A549 (cell line): ENCODE results near the gene SLC6A2. TPM values are rescaled to one million over a fixed set of nuclear protein-coding genes. Genes with fewer than 3 reads are reported as not detected.

ENCODE experiments used
- ATAC-seq, 2 experiments: fragments of 200-7000 bp in 1 of 2; fragments of >200 bp in 1 of 2; cut with Nextera tagmentation in 1 of 2; cut with Tn5 transposase in 1 of 2; 3 replicates each; pipeline versions ENCODE4 v1.8.0 to v1.9.1; 2018 to 2020; ENCODE audit warnings: mild to moderate bottlenecking in 1 of 2, moderate library complexity in 1 of 2
- CTCF ChIA-PET: fragments of 300-600 bp; sonication (Branson Sonifier 250); formaldehyde crosslinking; extraction: SDS; loops from one replicate; lab custom pipeline; 2021; ENCODE audit warnings: antibody characterized with exemption, inconsistent platforms; lab: Yijun Ruan, JAX
- POLR2A ChIA-PET: fragments of 350-600 bp; formaldehyde crosslinking; extraction: SDS; loops from one replicate; lab custom pipeline; 2021; ENCODE audit warnings: antibody characterized with exemption, inconsistent platforms; lab: Yijun Ruan, JAX
- DNase-seq, 2 experiments: peaks; one replicate each; pipeline versions ENCODE4 v3.0.0 to v3.0.0-alpha.2; 2011 to 2016; ENCODE audit warnings: low read depth in 1 of 2, low spot score in 1 of 2
- FAIRE-seq: peaks from 2 replicates; lab custom pipeline; 2011; peaks lifted over from hg19 to GRCh38; lab: Jason Lieb, UNC
- H3K27ac ChIP-seq, 2 experiments: fragments of >200 bp; sonication (Bioruptor Twin); formaldehyde crosslinking; 3 replicates each; pipeline ENCODE4 v1.5.1; 2016 to 2017
- H3K4me1 ChIP-seq: fragments of >200 bp; sonication (Bioruptor Twin); formaldehyde crosslinking; 3 replicates; pipeline ENCODE4 v1.6.1; 2016
- H3K4me2 ChIP-seq: fragments of >200 bp; sonication (Bioruptor Twin); formaldehyde crosslinking; 3 replicates; pipeline ENCODE4 v1.6.1; 2016
- H3K4me3 ChIP-seq: fragments of >200 bp; sonication (Bioruptor Twin); formaldehyde crosslinking; 3 replicates; pipeline ENCODE4 v1.5.1; 2016
- H3K9me3 ChIP-seq: fragments of >200 bp; sonication (Bioruptor Twin); formaldehyde crosslinking; 3 replicates; pipeline ENCODE4 v1.6.1; 2016
- BHLHE40 ChIP-seq: IDR thresholded peaks from 2 replicates; pipeline ENCODE4 v1.6.1; 2012; ENCODE audit warnings: low read depth, low read length, inconsistent platforms
- CBX2 ChIP-seq: fragments of 200-600 bp; sonication (generic); IDR thresholded peaks from 2 replicates; pipeline ENCODE4 v1.6.1; 2016; ENCODE audit warnings: low read depth, mild to moderate bottlenecking, borderline replicate concordance
- CBX8 ChIP-seq: fragments of 200-600 bp; sonication (generic); IDR thresholded peaks from 2 replicates; pipeline ENCODE4 v1.6.1; 2016
- CHD2 ChIP-seq: fragments of 150-350 bp; IDR thresholded peaks from 2 replicates; pipeline ENCODE4 v1.6.1; 2014; ENCODE audit warnings: low read length; ENCODE audit not compliant: partially characterized antibody
- EP300 ChIP-seq, 2 experiments: fragments of >200 bp; sonication (Bioruptor Twin); formaldehyde crosslinking; IDR thresholded peaks; 2 replicates in 1 of 2; 3 replicates in 1 of 2; pipeline ENCODE4 v1.6.1; 2016 to 2017
- FOXS1 ChIP-seq: fragments of 250-450 bp; sonication (Bioruptor Pico); IDR thresholded peaks from 2 replicates; pipeline ENCODE4 v1.5.0; 2020; ENCODE audit warnings: mild to moderate bottlenecking, moderate library complexity
- HDAC2 ChIP-seq: fragments of 200-600 bp; sonication (generic); IDR thresholded peaks from 2 replicates; pipeline ENCODE4 v1.6.1; 2016
- HOXB13 ChIP-seq: fragments of 250-450 bp; sonication (Bioruptor Pico); IDR thresholded peaks from 2 replicates; pipeline ENCODE4 v1.5.0; 2020; ENCODE audit warnings: low read depth, mild to moderate bottlenecking, moderate library complexity
- HOXB5 ChIP-seq: fragments of 250-450 bp; sonication (Bioruptor Pico); IDR thresholded peaks from 2 replicates; pipeline ENCODE4 v1.5.0; 2020; ENCODE audit warnings: mild to moderate bottlenecking, moderate library complexity
- JUN ChIP-seq, 2 experiments: fragments of >200 bp; sonication (Bioruptor Twin); formaldehyde crosslinking; IDR thresholded peaks; 2 replicates in 1 of 2; 3 replicates in 1 of 2; pipeline ENCODE4 v1.6.1; 2016 to 2017
- JUNB ChIP-seq: fragments of >200 bp; sonication (Bioruptor Twin); formaldehyde crosslinking; IDR thresholded peaks from 2 replicates; pipeline ENCODE4 v1.6.1; 2016
- MYC ChIP-seq: IDR thresholded peaks from 2 replicates; pipeline ENCODE4 v1.6.1; 2012; ENCODE audit warnings: mild to moderate bottlenecking, inconsistent platforms, low read length, improper control_type of control experiment, borderline replicate concordance
- NFE2L2 ChIP-seq: fragments of 150-350 bp; conservative IDR thresholded peaks from 2 replicates; pipeline ENCODE4 v1.6.1; 2014; ENCODE audit warnings: low read length
- POLR2AphosphoS2 ChIP-seq: conservative IDR thresholded peaks from 2 replicates; pipeline ENCODE4 v1.6.1; 2012; ENCODE audit warnings: low read length, improper control_type of control experiment, inconsistent platforms
- RAD21 ChIP-seq, 2 experiments: fragments of >200 bp in 1 of 2; sonication (Bioruptor Twin) in 1 of 2; formaldehyde crosslinking in 1 of 2; IDR thresholded peaks in 1 of 2; conservative IDR thresholded peaks in 1 of 2; 2 replicates in 1 of 2; 3 replicates in 1 of 2; pipeline ENCODE4 v1.6.1; 2012 to 2018; ENCODE audit warnings: inconsistent platforms in 1 of 2
- RCOR1 ChIP-seq: fragments of 150-350 bp; IDR thresholded peaks from 2 replicates; pipeline ENCODE4 v1.6.1; 2014; ENCODE audit warnings: antibody characterized with exemption, low read length, low read depth
- RFX5 ChIP-seq: fragments of 450-650 bp; IDR thresholded peaks from 2 replicates; pipeline ENCODE4 v1.7.1; 2014; ENCODE audit warnings: antibody characterized with exemption, mild to moderate bottlenecking, moderate library complexity
- RNF2 ChIP-seq: fragments of 200-600 bp; sonication (generic); IDR thresholded peaks from 2 replicates; pipeline ENCODE4 v1.6.1; 2016; ENCODE audit warnings: low read depth, mild to moderate bottlenecking, antibody characterized with exemption, moderate library complexity, borderline replicate concordance
- SMC3 ChIP-seq: fragments of >200 bp; sonication (Bioruptor Twin); formaldehyde crosslinking; IDR thresholded peaks from 3 replicates; pipeline ENCODE4 v1.6.1; 2018; ENCODE audit warnings: inconsistent platforms
- ZNF302 ChIP-seq: fragments of 250-450 bp; sonication (Bioruptor Pico); IDR thresholded peaks from 2 replicates; pipeline ENCODE4 v1.9.0; 2021; ENCODE audit warnings: inconsistent platforms, mild to moderate bottlenecking, moderate library complexity
- ZSCAN20 ChIP-seq: fragments of 250-450 bp; sonication (Bioruptor Pico); IDR thresholded peaks from 2 replicates; pipeline ENCODE4 v1.8.0; 2022; ENCODE audit warnings: mild to moderate bottlenecking, moderate library complexity
- WGBS: methylation state at CpG from one replicate; pipeline ENCODE4 v1.1.6; 2017; ENCODE audit errors: missing lambda C conversion rate; 5-methylcytosine and 5-hydroxymethylcytosine counted together
- polyA plus RNA-seq, 4 experiments: library from polyadenylated mRNA; depleted of rRNA in 3 of 4; stranded (reverse); fragments of >200 nt; fragmentation: RNase III in 1 of 4; extraction: RNeasy Plus Mini Kit Qiagen cat#74134 plus additional on column Dnase treatment in 1 of 4; gene quantifications; 2 replicates in 3 of 4; 3 replicates in 1 of 4; pipeline ENCODE4 v1.2.3, GENCODE V29; 2011 to 2017
- TF ChIP-seq, protein P1 (sequence below): fragments of 250-450 bp; sonication (Bioruptor Pico); IDR thresholded peaks from 2 replicates; pipeline ENCODE4 v1.5.0; 2020; ENCODE audit warnings: low read depth, mild to moderate bottlenecking, moderate library complexity
- TF ChIP-seq, protein P2 (sequence below): fragments of >200 bp; sonication (Bioruptor Twin); formaldehyde crosslinking; IDR thresholded peaks from 3 replicates; pipeline ENCODE4 v1.6.1; 2016
- TF ChIP-seq, protein P3 (sequence below): IDR thresholded peaks from 2 replicates; pipeline ENCODE4 v1.6.1; 2012; ENCODE audit warnings: low read depth, borderline replicate concordance
- TF ChIP-seq, protein P4 (sequence below): fragments of 450-650 bp; IDR thresholded peaks from 2 replicates; pipeline ENCODE4 v1.6.1; 2014; ENCODE audit warnings: antibody characterized with exemption
- TF ChIP-seq, protein P5 (sequence below): fragments of 150-350 bp; IDR thresholded peaks from 2 replicates; pipeline ENCODE4 v1.6.1; 2014; ENCODE audit warnings: low read depth, mild to moderate bottlenecking, low read length

Gene SLC6A2
- polyA plus RNA-seq, 2 of the 4 experiments (the other 2 are of a cell fraction): not detected

DNA sequence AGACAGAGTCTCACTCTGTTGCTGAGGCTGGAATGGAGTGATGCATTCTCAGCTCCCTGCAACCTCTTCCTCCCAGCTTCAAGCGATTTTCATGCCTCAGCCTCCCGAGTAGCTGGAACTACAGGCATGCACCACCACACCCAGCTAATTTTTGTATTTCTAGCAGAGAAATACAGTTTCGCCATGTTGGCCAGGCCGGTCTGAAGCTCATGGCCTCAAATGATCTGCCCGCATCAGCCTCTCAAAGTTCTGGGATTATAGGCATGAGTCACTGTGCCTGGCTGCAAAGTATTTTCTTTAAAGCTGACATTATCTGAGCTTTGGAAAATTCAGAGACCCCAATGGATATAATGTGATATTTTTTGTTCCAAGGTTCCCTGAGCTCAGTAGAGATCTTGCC lies 31.1 kb upstream of the SLC6A2 start:
- no peak for TF ChIP-seq ZSCAN20
- TF ChIP-seq MYC: no peak
- no peak for TF ChIP-seq RAD21 (conservative IDR thresholded peaks at IDR 0.05 in 1 of 2, IDR thresholded peaks at IDR 0.05 in 1 of 2)
- no peak for TF ChIP-seq CBX8
- TF ChIP-seq BHLHE40: no peak
- TF ChIP-seq POLR2AphosphoS2: no peak
- TF ChIP-seq, protein P1, sequence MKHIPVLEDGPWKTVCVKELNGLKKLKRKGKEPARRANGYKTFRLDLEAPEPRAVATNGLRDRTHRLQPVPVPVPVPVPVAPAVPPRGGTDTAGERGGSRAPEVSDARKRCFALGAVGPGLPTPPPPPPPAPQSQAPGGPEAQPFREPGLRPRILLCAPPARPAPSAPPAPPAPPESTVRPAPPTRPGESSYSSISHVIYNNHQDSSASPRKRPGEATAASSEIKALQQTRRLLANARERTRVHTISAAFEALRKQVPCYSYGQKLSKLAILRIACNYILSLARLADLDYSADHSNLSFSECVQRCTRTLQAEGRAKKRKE (CRISPR knock-in tag): no peak
- TF ChIP-seq CHD2: no peak
- no peak for TF ChIP-seq RFX5
- TF ChIP-seq HOXB5 (CRISPR knock-in tag): no peak
- TF ChIP-seq, protein P2, sequence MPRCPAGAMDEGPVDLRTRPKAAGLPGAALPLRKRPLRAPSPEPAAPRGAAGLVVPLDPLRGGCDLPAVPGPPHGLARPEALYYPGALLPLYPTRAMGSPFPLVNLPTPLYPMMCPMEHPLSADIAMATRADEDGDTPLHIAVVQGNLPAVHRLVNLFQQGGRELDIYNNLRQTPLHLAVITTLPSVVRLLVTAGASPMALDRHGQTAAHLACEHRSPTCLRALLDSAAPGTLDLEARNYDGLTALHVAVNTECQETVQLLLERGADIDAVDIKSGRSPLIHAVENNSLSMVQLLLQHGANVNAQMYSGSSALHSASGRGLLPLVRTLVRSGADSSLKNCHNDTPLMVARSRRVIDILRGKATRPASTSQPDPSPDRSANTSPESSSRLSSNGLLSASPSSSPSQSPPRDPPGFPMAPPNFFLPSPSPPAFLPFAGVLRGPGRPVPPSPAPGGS: no peak
- TF ChIP-seq SMC3: no peak
- no peak for TF ChIP-seq NFE2L2
- TF ChIP-seq RCOR1: no peak
- no peak for TF ChIP-seq ZNF302 (CRISPR knock-in tag)
- no peak for TF ChIP-seq HOXB13 (CRISPR knock-in tag)
- TF ChIP-seq FOXS1 (CRISPR knock-in tag): no peak
- no peak for TF ChIP-seq RNF2
- TF ChIP-seq CBX2: no peak
- TF ChIP-seq, all 56 proteins: peak for 0
- no peak for FAIRE-seq
- Histone ChIP-seq H3K4me1 (no peaks in the 10 kb centered on the region), H3K4me2 (no peak overlapping the region), H3K4me3 (no peak overlapping the region), H3K9me3 (no peaks in the 10 kb centered on the region), H3K27ac (no peak overlapping the region)
- 54% methylated on average over 5 of the region's 5 CpGs for WGBS
- POLR2A ChIA-PET: no interaction called here
- ATAC-seq: no peak
- CTCF ChIA-PET: no interaction called here
- DNase-seq: no peak

DNA sequence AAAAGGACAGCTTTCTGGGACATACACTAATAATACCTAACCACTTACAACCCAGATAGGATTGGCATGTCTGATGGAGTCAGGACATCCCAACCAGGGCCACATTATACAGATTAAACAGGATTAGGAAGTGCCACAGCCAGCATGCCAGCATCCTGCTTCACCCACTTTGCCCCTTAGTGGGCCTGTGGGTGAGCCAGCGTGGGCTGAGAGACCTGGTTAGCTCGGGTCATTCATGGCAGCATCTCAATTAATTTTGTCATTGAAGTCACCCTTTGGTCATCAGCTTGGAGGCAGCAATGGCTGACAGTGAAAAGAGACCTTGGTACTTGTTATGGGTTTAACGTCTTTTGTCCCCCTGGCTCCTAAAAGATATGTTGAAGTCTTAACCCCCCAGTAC lies 29.9 kb upstream of the SLC6A2 start:
- no peak for FAIRE-seq
- TF ChIP-seq, protein P3, sequence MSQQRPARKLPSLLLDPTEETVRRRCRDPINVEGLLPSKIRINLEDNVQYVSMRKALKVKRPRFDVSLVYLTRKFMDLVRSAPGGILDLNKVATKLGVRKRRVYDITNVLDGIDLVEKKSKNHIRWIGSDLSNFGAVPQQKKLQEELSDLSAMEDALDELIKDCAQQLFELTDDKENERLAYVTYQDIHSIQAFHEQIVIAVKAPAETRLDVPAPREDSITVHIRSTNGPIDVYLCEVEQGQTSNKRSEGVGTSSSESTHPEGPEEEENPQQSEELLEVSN: no peak
- TF ChIP-seq JUN (IDR thresholded peaks at IDR 0.05): no peak
- TF ChIP-seq, protein P1 (CRISPR knock-in tag): no peak
- TF ChIP-seq, protein P4, sequence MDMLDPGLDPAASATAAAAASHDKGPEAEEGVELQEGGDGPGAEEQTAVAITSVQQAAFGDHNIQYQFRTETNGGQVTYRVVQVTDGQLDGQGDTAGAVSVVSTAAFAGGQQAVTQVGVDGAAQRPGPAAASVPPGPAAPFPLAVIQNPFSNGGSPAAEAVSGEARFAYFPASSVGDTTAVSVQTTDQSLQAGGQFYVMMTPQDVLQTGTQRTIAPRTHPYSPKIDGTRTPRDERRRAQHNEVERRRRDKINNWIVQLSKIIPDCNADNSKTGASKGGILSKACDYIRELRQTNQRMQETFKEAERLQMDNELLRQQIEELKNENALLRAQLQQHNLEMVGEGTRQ: no peak
- TF ChIP-seq EP300 (IDR thresholded peaks at IDR 0.05): no peak
- TF ChIP-seq, protein P5, sequence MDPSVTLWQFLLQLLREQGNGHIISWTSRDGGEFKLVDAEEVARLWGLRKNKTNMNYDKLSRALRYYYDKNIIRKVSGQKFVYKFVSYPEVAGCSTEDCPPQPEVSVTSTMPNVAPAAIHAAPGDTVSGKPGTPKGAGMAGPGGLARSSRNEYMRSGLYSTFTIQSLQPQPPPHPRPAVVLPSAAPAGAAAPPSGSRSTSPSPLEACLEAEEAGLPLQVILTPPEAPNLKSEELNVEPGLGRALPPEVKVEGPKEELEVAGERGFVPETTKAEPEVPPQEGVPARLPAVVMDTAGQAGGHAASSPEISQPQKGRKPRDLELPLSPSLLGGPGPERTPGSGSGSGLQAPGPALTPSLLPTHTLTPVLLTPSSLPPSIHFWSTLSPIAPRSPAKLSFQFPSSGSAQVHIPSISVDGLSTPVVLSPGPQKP: no peak
- TF ChIP-seq HDAC2: no peak
- no peak for TF ChIP-seq JUNB
- TF ChIP-seq POLR2AphosphoS2: no peak
- TF ChIP-seq, all 56 proteins: peak for 0
- no peaks in the 10 kb centered on the region for H3K4me1 ChIP-seq
- DNase-seq (no peak), ATAC-seq (no peak)
- ChIA-PET CTCF (interaction anchor here (1.9 kb wide), 1 partner anchor 77 kb away, joined by 8 read pairs; no protein-coding TSS in a partner anchor), POLR2A (no interaction called here)
- no peak overlapping the region for H3K4me2 ChIP-seq
- H3K4me3 ChIP-seq: no peak overlapping the region
- no peaks in the 10 kb centered on the region for H3K9me3 ChIP-seq
- WGBS: 27% methylated on average over 3 of the region's 3 CpGs
- no peak overlapping the region for H3K27ac ChIP-seq
